ENCODE results near the gene ABCB11. TPM values are rescaled to one million over a fixed set of nuclear protein-coding genes. Genes with fewer than 3 reads are reported as not detected.
"Not testable (repeated sequence)": the region's sequence is repeated elsewhere in the genome, so short reads cannot be mapped to it uniquely, and the experiment has no call there.

The ABCB11 gene
- total RNA-seq, 1 experiment from 2014 or later = 0.12 TPM

DNA sequence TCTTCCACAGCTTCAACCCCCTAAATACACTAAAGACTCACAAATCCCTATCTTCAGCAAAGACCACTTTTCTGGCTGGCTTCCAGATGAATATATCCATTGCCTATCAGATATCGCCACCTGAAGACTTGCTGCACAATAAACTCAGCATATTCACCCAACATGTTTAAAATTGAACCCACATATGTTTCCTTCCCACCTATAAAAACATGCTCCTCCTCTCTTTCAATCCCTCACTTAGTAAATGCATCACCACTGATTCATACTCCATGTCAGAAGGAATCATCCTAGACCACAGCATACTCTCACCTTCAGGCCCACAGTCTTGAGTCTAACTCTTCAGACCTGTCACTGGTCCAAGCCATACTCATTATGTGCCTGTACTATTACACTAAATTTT lies 146.1 kb downstream of the ABCB11 start:
- Histone ChIP-seq H3K27ac (ENCODE audit: low read depth, low read length) (no peak overlapping the region), H3K9me2 (ENCODE audit: insufficient read depth) (no peaks in the 10 kb centered on the region), H3K27me3 (ENCODE audit: insufficient read depth, low read length) (no peaks in the 10 kb centered on the region), H3K4me2 (ENCODE audit: low read length) (no peak overlapping the region), H3K4me1 (ENCODE audit: control insufficient read depth in 1 of 2, insufficient read depth in 2 of 2, low read length in 2 of 2) (peaks cover 4 to 5% of the 10 kb centered on the region in 2 experiments; a peak in 3 of 4 replicates), H3K9ac (ENCODE audit: low read length) (no peak overlapping the region), H3K9me3 (ENCODE audit: control insufficient read depth in 1 of 2, insufficient read depth in 1 of 2, low read depth in 1 of 2, low read length in 2 of 2) (no peaks in the 10 kb centered on the region), H3K36me3 (ENCODE audit: control insufficient read depth in 1 of 2, insufficient read depth in 2 of 2, low read length in 2 of 2) (peaks cover 9 to 13% of the 10 kb centered on the region in 2 experiments), H3K79me2 (ENCODE audit: insufficient read depth, low read length) (peaks cover 40% of the 10 kb centered on the region), H2AFZ (ENCODE audit: low read depth, low read length, poor library complexity, severe bottlenecking) (no peak overlapping the region), H3K4me3 (replicated peaks in 1 of 2; ENCODE audit: low read depth in 1 of 2, low read length in 2 of 2) (no peak overlapping the region), H4K20me1 (ENCODE audit: insufficient read depth) (no peaks in the 10 kb centered on the region)
- ChIA-PET RAD21 (ENCODE audit: low non-redundant PET in 1 of 2, low total read pairs in 2 of 2, uncharacterized antibody in 2 of 2, unreplicated experiment in 2 of 2) (no interaction called here), CTCF (no interaction called here), POLR2A (no interaction called here)
- DNase-seq (ENCODE audit: low read depth, low spot score) (no peak), ATAC-seq (no peak)
- no TSS peak for BruUV-seq (replicated peaks)
- intact Hi-C loops (cut with micrococcal nuclease) = no loop called here
- TF ChIP-seq POLR2AphosphoS5 (IDR thresholded peaks at IDR 0.05; ENCODE audit: low read depth, low read length) (no peak), SRF (IDR thresholded peaks at IDR 0.05; ENCODE audit: low read depth) (no peak), JUND (IDR thresholded peaks at IDR 0.05) (no peak), FOSL1 (IDR thresholded peaks at IDR 0.05; ENCODE audit: low read depth) (no peak), RAD21 (IDR thresholded peaks at IDR 0.05; ENCODE audit: low read depth) (0 out of 2 replicates have a peak, but pooled peaks have one; percentile 10)
- TF ChIP-seq, protein P1, sequence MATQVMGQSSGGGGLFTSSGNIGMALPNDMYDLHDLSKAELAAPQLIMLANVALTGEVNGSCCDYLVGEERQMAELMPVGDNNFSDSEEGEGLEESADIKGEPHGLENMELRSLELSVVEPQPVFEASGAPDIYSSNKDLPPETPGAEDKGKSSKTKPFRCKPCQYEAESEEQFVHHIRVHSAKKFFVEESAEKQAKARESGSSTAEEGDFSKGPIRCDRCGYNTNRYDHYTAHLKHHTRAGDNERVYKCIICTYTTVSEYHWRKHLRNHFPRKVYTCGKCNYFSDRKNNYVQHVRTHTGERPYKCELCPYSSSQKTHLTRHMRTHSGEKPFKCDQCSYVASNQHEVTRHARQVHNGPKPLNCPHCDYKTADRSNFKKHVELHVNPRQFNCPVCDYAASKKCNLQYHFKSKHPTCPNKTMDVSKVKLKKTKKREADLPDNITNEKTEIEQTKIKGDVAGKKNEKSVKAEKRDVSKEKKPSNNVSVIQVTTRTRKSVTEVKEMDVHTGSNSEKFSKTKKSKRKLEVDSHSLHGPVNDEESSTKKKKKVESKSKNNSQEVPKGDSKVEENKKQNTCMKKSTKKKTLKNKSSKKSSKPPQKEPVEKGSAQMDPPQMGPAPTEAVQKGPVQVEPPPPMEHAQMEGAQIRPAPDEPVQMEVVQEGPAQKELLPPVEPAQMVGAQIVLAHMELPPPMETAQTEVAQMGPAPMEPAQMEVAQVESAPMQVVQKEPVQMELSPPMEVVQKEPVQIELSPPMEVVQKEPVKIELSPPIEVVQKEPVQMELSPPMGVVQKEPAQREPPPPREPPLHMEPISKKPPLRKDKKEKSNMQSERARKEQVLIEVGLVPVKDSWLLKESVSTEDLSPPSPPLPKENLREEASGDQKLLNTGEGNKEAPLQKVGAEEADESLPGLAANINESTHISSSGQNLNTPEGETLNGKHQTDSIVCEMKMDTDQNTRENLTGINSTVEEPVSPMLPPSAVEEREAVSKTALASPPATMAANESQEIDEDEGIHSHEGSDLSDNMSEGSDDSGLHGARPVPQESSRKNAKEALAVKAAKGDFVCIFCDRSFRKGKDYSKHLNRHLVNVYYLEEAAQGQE (IDR thresholded peaks at IDR 0.05; ENCODE audit: low read depth) = no peak

DNA sequence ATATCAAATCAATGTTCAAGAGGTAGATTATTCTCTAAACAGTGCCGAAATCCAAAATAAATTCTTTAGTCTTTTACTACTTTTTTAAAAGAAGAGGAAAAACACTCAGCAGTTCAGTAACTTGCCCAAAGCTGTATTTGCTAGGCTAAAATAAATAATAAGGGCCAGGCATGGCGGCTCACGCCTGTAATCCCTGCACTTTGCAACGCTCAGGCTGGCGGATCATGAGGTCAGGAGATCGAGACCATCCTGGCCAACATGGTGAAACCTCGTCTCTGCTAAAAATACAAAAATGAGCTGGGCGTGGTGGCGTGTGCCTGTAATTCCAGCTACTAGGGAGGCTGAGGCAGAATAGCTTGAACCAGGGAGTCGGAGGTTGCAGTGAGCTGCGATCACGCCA lies 149.0 kb downstream of the ABCB11 start:
- CTCF ChIA-PET; RAD21 ChIA-PET (ENCODE audit: low non-redundant PET in 1 of 2, low total read pairs in 2 of 2, uncharacterized antibody in 2 of 2, unreplicated experiment in 2 of 2): not testable (repeated sequence)

More for the DNA sequence above, 149.0 kb downstream of the ABCB11 start:
- H3K36me3 ChIP-seq (ENCODE audit: control insufficient read depth in 1 of 2, insufficient read depth in 2 of 2, low read length in 2 of 2); intact Hi-C loops (cut with micrococcal nuclease); DNase-seq (ENCODE audit: low read depth, low spot score); H3K4me2 ChIP-seq (ENCODE audit: low read length); H3K9me3 ChIP-seq (ENCODE audit: control insufficient read depth in 1 of 2, insufficient read depth in 1 of 2, low read depth in 1 of 2, low read length in 2 of 2); H3K27me3 ChIP-seq (ENCODE audit: insufficient read depth, low read length); ATAC-seq; H2AFZ ChIP-seq (ENCODE audit: low read depth, low read length, poor library complexity, severe bottlenecking); H4K20me1 ChIP-seq (ENCODE audit: insufficient read depth); H3K4me3 ChIP-seq (replicated peaks in 1 of 2; ENCODE audit: low read depth in 1 of 2, low read length in 2 of 2); BruUV-seq (replicated peaks); H3K27ac ChIP-seq (ENCODE audit: low read depth, low read length); H3K9me2 ChIP-seq (ENCODE audit: insufficient read depth); H3K9ac ChIP-seq (ENCODE audit: low read length); H3K4me1 ChIP-seq (ENCODE audit: control insufficient read depth in 1 of 2, insufficient read depth in 2 of 2, low read length in 2 of 2); POLR2A ChIA-PET: not testable (repeated sequence)
- H3K79me2 ChIP-seq (ENCODE audit: insufficient read depth, low read length) = peaks cover 49% of the 10 kb centered on the region

Data from HCT116 (cell line).